ENCODE data around the gene TMEM63A. TPM values are rescaled to one million over a fixed set of nuclear protein-coding genes. Genes with fewer than 3 reads are reported as not detected.
A peak's percentile ranks its signal among the peaks of the same experiment; 100 is the strongest.

The TMEM63A gene
- total and polyA plus RNA-seq, 2 of the 13 experiments (the other 11 are each of a cell fraction or from before 2014, with no cell fraction given), result 23.9 to 53.3 TPM

DNA sequence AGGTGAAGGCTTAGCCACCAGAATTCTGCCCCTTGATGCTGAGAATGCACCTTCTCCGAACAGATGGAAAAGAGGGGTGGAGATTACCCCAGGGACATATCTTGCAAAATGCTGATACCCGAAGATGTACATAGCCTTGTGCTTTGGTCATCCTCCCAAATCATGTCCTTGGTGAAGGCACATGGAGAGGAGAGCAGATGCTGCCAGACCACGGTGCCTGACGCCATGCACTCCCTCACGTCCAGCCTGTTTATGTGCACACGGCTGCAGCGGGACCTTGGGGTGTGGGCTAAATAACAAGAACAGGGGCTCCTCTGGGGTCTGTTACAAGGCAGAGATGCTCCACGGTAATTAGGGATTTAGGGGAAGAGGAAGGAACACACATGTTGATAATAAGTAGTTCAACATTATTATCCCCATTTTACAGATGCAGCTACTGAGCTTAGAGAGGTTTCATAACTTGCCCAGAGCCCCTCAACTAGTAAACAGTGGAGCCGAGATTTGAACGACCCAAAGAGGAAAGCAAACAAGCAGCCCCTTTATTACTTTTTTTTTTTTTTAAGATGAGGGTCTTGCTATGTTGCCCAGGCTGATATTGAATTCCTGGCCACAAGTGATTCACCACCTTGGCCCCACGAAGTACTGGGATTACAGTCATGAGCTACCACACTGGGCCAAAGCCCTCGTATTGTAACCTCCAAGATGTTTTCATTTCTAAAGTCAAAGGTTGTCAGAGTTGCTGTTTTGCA lies 59.4 kb downstream of the TMEM63A start:
- no peak overlapping the region for H3K4me3 ChIP-seq (replicated peaks in 1 of 3; ENCODE audit: insufficient read depth in 1 of 3, low read depth in 2 of 3, low read length in 3 of 3)
- in situ Hi-C loops (cut with HindIII; ENCODE audit: extremely low pct_ligation_motif_present, low pct_unique_long_range_greater_than_20kb), result no loop called here
- DNase-seq (ENCODE audit: low spot score) (no peak), ATAC-seq (no peak), FAIRE-seq (no peak)
- no peak overlapping the region for H2AFZ ChIP-seq (ENCODE audit: low read length)
- peaks cover 2 to 8% of the 10 kb centered on the region in 2 experiments; a peak in 2 of 5 replicates for H3K36me3 ChIP-seq (replicated peaks in 1 of 2; ENCODE audit: control insufficient read depth in 1 of 2, insufficient read depth in 2 of 2, low read length in 2 of 2)
- ChIA-PET CTCF (ENCODE audit: low intra/inter-chr PET ratio, low total read pairs) (no interaction called here), POLR2A (interaction anchor here (1.1 to 1.5 kb wide), 2 partner anchors 9 to 45 kb away, joined by 5 read pairs; partner anchors contain the start of gene SRP9)
- 97% methylated on average over 10 of the region's 12 CpGs for WGBS (ENCODE audit: low lambda C conversion rate)
- intact Hi-C loops (cut with micrococcal nuclease; ENCODE audit: unreplicated experiment), result loop anchor here (10.0 kb wide), 1 partner anchor 102 kb away; the partner anchor contains the start of gene PYCR2
- no peaks in the 10 kb centered on the region for H3K9me3 ChIP-seq (ENCODE audit: low read length)
- H3K9ac ChIP-seq (ENCODE audit: insufficient read depth, low read depth, low read length), result no peak overlapping the region
- peaks cover 30% of the 10 kb centered on the region for H3K79me2 ChIP-seq (ENCODE audit: insufficient read depth, low read length)
- no TSS peak for BruUV-seq (replicated peaks)
- no peak overlapping the region for H3K4me2 ChIP-seq (ENCODE audit: low read depth, low read length)
- TF ChIP-seq, protein P1, sequence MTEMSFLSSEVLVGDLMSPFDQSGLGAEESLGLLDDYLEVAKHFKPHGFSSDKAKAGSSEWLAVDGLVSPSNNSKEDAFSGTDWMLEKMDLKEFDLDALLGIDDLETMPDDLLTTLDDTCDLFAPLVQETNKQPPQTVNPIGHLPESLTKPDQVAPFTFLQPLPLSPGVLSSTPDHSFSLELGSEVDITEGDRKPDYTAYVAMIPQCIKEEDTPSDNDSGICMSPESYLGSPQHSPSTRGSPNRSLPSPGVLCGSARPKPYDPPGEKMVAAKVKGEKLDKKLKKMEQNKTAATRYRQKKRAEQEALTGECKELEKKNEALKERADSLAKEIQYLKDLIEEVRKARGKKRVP (CRISPR knock-in tag; IDR thresholded peaks at IDR 0.05), result no peak
- no peak for TF ChIP-seq ZNF460 (CRISPR knock-in tag; IDR thresholded peaks at IDR 0.05; ENCODE audit: borderline replicate concordance)
- no peak for TF ChIP-seq SP140L (CRISPR knock-in tag; IDR thresholded peaks at IDR 0.05; ENCODE audit: borderline replicate concordance)
- TF ChIP-seq DNMT3B (CRISPR knock-in tag; conservative IDR thresholded peaks at IDR 0.05), result no peak
- no peak for TF ChIP-seq CBX5 (CRISPR knock-in tag; IDR thresholded peaks at IDR 0.05; ENCODE audit: borderline replicate concordance)
- TF ChIP-seq, protein P2, sequence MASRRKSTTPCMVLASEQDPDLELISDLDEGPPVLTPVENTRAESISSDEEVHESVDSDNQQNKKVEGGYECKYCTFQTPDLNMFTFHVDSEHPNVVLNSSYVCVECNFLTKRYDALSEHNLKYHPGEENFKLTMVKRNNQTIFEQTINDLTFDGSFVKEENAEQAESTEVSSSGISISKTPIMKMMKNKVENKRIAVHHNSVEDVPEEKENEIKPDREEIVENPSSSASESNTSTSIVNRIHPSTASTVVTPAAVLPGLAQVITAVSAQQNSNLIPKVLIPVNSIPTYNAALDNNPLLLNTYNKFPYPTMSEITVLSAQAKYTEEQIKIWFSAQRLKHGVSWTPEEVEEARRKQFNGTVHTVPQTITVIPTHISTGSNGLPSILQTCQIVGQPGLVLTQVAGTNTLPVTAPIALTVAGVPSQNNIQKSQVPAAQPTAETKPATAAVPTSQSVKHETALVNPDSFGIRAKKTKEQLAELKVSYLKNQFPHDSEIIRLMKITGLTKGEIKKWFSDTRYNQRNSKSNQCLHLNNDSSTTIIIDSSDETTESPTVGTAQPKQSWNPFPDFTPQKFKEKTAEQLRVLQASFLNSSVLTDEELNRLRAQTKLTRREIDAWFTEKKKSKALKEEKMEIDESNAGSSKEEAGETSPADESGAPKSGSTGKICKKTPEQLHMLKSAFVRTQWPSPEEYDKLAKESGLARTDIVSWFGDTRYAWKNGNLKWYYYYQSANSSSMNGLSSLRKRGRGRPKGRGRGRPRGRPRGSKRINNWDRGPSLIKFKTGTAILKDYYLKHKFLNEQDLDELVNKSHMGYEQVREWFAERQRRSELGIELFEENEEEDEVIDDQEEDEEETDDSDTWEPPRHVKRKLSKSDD (CRISPR knock-in tag; IDR thresholded peaks at IDR 0.05; ENCODE audit: low read depth), result no peak
- peak; percentile 54; the same call in 1 of the 2 replicates for TF ChIP-seq ZNF629 (CRISPR knock-in tag; conservative IDR thresholded peaks at IDR 0.05)
- peak; percentile 68 for TF ChIP-seq ZNF121 (CRISPR knock-in tag; IDR thresholded peaks at IDR 0.05)
- TF ChIP-seq, protein P3, sequence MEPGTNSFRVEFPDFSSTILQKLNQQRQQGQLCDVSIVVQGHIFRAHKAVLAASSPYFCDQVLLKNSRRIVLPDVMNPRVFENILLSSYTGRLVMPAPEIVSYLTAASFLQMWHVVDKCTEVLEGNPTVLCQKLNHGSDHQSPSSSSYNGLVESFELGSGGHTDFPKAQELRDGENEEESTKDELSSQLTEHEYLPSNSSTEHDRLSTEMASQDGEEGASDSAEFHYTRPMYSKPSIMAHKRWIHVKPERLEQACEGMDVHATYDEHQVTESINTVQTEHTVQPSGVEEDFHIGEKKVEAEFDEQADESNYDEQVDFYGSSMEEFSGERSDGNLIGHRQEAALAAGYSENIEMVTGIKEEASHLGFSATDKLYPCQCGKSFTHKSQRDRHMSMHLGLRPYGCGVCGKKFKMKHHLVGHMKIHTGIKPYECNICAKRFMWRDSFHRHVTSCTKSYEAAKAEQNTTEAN (CRISPR knock-in tag; conservative IDR thresholded peaks at IDR 0.05), result no peak
- TF ChIP-seq NFE2 (CRISPR knock-in tag; IDR thresholded peaks at IDR 0.05), result no peak
- TF ChIP-seq CENPX (CRISPR knock-in tag; IDR thresholded peaks at IDR 0.05), result no peak
- TF ChIP-seq ZNF749 (CRISPR knock-in tag; IDR thresholded peaks at IDR 0.05; ENCODE audit: borderline replicate concordance), result no peak
- TF ChIP-seq, protein P4, sequence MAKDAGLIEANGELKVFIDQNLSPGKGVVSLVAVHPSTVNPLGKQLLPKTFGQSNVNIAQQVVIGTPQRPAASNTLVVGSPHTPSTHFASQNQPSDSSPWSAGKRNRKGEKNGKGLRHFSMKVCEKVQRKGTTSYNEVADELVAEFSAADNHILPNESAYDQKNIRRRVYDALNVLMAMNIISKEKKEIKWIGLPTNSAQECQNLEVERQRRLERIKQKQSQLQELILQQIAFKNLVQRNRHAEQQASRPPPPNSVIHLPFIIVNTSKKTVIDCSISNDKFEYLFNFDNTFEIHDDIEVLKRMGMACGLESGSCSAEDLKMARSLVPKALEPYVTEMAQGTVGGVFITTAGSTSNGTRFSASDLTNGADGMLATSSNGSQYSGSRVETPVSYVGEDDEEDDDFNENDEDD (CRISPR knock-in tag; IDR thresholded peaks at IDR 0.05; ENCODE audit: borderline replicate concordance), result no peak
- no peak for TF ChIP-seq SALL1 (CRISPR knock-in tag; IDR thresholded peaks at IDR 0.05)
- TF ChIP-seq ZNF713 (CRISPR knock-in tag; IDR thresholded peaks at IDR 0.05), result no peak
- H3K27ac ChIP-seq (ENCODE audit: extremely low read length, insufficient read depth, low read length), result no peak overlapping the region
- H3K27me3 ChIP-seq (ENCODE audit: control insufficient read depth in 1 of 2, insufficient read depth in 2 of 2, low read length in 2 of 2), result no peaks in the 10 kb centered on the region
- H3K4me1 ChIP-seq (ENCODE audit: insufficient read depth, low read length), result peaks cover 98% of the 10 kb centered on the region
- no peaks in the 10 kb centered on the region for H4K20me1 ChIP-seq (ENCODE audit: insufficient read depth, low read length)

Measured in HepG2 (cell line).